HEK293T (cell line): ENCODE data around the gene FNDC3A.

Experiments used
- BHLHE40 ChIP-seq: fragments of 450-650 bp; IDR thresholded peaks from 2 replicates; pipeline ENCODE4 v1.6.1; 2016; ENCODE audit warnings: mild to moderate bottlenecking, moderate library complexity, borderline replicate concordance
- ELF4 ChIP-seq: fragments of 450-650 bp; IDR thresholded peaks from 2 replicates; pipeline ENCODE4 v1.6.1; 2017; ENCODE audit warnings: antibody characterized with exemption
- FOXA1 ChIP-seq: fragments of 450-650 bp; IDR thresholded peaks from 2 replicates; pipeline ENCODE4 v1.6.1; 2016; ENCODE audit warnings: mild to moderate bottlenecking
- FOXK2 ChIP-seq: fragments of 450-650 bp; IDR thresholded peaks from 2 replicates; pipeline ENCODE4 v1.6.1; 2016; ENCODE audit warnings: mild to moderate bottlenecking
- FOXM1 ChIP-seq: fragments of 450-650 bp; IDR thresholded peaks from 2 replicates; pipeline ENCODE4 v1.6.1; 2017; ENCODE audit warnings: mild to moderate bottlenecking, borderline replicate concordance
- NFRKB ChIP-seq: fragments of 450-650 bp; IDR thresholded peaks from 2 replicates; pipeline ENCODE4 v1.6.1; 2016; ENCODE audit warnings: mild to moderate bottlenecking, moderate library complexity
- TF ChIP-seq, protein P1 (sequence below): fragments of 450-650 bp; IDR thresholded peaks from 2 replicates; pipeline ENCODE4 v1.6.1; 2016

- no peak for TF ChIP-seq BHLHE40
- no peak for TF ChIP-seq FOXK2
- TF ChIP-seq FOXM1 = no peak
- no peak for TF ChIP-seq ELF4
- no peak for TF ChIP-seq FOXA1
- no peak for TF ChIP-seq NFRKB
- TF ChIP-seq, protein P1, sequence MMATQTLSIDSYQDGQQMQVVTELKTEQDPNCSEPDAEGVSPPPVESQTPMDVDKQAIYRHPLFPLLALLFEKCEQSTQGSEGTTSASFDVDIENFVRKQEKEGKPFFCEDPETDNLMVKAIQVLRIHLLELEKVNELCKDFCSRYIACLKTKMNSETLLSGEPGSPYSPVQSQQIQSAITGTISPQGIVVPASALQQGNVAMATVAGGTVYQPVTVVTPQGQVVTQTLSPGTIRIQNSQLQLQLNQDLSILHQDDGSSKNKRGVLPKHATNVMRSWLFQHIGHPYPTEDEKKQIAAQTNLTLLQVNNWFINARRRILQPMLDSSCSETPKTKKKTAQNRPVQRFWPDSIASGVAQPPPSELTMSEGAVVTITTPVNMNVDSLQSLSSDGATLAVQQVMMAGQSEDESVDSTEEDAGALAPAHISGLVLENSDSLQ = no peak
Observed at GRCh38 chr13:49066856-49067255, 91.1 kb downstream of the FNDC3A start.
